Limb (tissue), 2 donors: ENCODE measurements around the gene PLK2.

Experiments used
- DNase-seq, 2 donors: peaks; one replicate each; pipeline ENCODE4 v3.0.0-alpha.2; 2016; ENCODE audit errors: extremely low spot score in 2 of 2

The PLK2 gene

DNA sequence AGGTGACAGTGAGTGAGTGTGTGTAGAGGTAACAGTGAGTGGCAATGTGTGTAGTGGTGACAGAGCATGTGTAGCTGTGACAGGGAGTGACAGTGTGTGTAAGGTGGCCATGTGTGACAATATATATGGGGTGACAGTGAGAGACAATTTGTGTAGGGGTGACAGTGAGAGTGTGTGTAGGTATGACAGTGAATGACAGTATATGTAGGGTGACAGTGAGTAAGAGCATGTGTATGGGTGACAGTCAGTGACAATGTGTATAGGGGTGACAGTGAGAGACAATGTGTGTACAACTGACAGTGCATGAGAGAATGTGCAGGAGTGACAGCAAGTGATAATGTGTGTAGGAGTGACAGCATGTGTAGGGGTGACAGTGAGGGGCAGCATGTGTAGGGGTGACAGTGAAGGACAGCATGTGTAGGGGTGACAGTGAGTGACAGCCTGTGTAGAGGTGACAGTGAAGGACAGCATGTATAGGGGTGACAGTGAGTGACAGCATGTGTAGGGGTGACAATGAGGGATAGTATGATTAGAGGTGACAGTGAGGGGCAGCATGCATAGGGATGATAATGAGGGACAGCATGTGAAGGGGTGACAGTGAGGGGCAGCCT, 21.3 kb upstream of the PLK2 start:
- no peak for DNase-seq

DNA sequence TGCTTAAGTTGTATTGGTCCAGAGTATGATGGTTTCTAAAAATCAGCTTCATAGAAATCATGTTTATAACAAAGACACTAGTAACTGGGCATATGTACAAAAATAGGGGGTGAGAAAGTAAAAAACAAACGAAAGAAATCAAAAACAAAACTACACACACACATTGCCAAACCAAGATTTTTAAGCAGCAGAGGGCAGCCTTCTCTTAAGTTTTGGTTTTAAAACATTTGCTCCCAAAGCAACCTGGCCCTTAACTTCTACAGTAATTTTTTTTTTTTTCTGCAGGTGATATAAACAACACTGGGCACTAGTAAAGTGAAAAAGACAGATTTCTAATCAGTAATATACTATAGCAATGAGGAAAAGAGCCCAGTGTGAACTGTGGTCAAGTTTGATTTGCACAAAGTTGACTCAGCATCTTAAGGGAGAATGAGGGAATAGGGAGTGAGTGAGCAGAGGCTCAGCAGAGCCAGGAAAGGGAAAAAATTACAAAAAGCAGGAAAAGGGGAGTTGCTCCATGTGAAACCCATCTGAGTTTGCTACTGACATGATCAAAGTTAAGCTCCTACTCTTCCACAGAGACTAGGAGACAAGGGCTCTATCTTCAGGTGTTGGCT, 18.0 kb upstream of the PLK2 start:
- no peak for DNase-seq

DNA sequence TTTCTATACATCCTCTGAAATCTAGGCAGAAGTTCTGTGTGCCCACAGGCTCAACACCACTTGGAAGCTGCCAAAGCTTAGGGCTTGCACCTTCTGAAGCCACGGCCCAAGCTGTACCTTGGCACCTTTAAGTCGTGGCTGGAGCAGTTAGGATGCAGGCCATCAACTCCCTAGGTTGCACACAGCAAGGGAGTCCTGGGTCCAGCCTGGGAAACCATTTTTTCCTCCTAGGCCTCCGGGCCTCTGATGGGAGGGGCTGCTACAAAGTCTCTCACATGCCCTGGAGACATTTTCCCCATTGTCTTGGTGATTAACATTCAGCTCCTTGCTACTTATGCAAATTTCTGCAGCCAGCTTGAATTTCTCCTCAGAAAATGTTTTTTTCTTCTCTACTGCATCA, 15.5 kb upstream of the PLK2 start:
- no peak for DNase-seq

DNA sequence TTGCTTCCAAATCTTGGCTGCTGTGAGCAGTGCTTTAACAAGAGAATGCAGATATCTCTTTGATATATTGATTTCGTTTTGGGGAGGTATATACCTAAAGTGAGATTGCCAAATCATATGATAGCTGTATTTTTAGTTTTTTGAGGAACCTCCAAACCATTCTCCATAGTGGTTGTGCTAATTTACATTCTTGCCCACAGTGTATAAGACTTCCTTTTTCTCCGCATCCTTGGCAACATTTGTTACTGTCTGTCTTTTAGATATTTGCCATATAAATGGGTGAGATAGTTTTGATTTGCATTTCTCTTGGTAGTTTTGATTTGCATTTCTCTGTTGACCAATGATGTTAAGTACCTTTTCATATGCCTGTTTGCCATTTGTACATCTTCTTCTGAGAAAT, 10.0 kb upstream of the PLK2 start:
- DNase-seq: no peak

DNA sequence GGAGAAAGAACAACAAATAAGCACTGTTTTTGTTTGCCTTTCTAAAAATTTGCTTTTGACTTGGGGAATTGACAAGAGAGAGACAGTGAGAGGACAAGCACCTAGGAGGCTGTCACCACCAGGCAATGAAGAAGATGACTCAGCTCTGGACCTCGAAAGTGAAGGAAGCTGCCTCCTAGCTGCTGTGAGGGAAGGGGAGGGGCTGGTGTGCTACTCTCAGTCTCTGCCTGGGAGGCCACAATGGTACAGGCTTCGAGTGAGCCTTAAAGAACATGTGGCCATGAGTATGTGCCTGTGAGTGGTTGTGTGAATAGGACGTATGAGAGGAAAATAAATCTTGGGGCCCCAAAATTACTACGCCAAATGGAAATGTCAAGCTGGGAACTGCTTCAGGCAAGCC, 7.1 kb upstream of the PLK2 start:
- DNase-seq: no peak

DNA sequence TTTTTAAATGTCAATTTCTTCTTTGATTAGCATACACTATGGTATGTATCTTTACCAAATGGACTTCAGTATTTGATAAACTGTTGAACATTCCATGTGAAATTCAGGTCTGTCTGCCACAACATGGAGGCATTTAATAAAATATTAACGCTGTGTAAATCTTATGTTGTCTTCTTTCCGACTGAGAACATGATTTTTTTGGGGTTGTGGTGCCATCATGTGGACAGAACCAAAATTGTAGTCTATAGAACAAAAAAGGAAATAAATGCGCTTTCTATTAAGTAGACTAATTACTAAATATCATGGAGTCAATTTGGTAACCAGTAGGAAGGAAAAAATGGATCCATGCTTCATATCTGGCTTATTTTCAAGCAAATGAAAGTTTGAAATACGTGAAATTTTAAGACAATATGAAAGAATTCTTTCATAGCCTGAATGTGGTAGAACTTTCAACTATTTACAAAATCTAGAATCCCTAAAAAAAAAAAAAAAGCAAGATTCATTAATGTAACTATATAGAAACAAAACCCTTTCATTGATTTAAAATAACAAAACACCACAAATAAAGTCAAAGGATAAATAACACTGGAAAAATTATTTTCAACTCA, 2.8 kb upstream of the PLK2 start:
- DNase-seq: peak in 1 of 2 donors; percentile 47

DNA sequence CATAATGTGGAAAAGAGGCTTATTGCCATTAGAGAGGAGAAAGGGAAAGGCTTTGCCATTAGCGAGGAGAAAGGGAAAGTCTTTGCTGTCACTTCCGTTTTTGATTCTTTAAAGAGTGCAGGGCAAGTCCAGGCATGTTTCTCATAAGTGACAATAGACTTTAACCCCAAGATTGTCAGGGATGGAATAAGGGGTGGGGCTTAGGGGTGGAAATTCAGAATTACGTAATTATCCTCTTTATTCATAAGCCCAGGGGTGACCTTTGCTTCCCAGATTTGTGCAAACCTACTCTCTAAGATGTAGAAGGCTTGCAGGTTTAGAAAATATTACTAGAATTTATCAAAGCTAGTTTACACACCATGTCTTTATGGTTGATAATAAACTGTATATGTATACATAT, 2.3 kb upstream of the PLK2 start:
- DNase-seq: no peak

DNA sequence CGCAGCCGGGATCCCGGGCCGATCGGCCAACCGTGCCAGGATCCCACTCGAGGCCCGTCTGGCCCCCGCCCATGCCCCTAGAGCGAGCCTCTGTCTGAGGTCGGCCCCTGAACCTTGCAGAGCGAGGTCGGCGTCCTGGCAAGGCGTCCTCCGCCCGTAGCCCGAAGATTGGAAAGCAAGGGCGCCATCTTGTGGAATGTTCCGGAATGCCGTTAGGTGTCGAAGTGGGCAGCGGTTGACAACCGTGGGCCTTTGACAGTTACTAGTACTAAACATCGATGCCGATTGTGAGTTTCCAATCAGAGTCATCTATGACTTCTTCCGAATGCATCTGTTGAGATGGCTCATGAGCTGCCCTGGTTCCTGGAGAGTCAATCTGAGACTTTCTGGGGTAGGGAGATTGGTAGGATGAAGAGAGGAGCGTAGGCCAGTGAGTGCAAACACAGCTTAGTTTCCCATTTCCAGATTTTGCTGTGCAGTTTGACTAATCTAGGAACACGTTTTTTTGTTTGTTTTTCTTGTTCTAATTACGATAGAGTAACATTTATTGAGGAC, 923 bp upstream of the PLK2 start:
- DNase-seq: peak; percentile 91 to 94

DNA sequence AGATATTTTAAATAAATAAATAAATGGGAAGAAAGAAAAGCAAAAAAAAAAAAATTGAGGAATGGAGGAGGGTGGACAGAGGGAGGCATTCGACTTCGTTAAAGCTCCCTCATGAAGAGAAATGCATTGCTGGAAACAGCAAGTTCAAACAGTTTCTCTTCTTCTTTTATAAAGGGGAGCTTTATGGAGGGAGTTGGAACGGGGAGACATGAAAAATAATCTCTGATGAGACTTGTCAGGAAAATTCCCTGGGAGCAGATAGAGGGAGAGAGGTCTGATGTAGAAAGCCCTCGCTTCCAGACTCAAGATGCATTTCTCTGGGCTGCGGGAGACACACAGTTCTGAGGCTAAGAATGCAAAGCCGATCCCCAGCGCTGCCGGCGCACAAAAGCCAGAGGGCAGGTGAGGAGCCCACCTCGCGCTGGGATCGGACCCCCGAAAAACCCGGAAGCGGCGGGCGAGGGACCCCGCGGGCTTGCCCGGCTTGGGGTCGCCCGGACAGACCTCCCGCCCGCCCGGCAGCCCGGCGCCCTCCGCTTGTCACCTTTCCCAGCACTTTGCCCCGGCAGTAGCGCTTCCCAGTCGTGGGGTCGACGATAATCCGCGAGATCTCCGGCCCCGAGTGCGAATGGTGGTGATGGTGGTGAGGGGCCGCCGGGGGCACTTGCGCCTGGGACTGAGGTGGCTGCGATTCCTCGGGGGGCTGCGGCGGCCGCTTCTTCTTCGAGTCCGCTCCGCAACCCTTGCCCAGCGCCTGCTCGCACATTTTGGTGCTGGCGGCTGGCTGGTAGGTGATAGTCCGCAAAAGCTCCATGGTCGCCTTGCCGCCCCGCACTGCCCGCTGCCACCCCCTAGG, 512 bp downstream of the PLK2 start:
- DNase-seq: no peak

DNA sequence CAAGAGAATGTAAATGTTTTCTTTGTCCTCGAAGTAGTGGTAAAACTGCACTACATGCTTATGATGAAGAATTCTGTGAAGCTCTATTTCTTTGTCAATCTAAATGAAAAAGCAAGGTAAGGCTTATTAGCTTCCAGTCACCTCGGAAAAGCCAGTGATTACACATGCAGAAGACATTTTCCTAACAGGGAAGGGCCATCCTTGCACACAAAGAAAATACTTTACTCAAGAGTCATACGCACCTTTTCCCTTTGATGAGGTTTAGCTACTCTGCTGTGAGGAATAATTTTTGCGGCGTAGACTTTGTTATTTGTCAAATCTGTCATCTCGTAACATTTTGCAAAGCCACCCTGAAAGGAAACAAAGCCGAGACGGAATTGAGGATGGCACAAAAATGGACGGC, 1.1 kb downstream of the PLK2 start:
- no peak for DNase-seq

DNA sequence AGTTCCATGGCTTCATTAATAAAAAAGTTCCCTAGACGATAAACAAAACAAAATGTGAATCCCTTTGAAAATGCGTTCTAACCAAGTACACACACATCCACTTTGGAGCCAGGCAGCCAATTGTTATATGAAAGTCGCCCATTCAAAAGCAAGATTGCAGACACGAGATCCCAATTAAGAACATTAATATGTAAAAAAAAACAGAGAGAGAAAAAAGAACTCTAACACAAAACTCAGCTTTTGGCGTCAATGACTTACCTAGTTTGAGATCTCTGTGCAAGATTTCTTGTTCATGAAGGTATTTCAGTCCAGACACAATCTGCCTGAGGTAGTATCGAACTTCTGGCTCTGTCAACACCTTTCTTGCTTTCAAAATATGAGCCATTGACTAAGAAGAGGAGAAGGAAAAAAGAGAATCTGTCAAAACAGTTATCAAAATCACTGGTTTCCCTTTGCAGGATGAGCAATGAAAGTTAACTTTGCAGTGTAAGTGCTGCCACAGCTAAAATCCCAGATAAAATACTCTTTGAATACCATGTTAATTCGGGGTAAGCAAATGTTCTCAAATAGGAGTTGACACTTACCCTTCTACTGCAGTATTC, 1.6 kb downstream of the PLK2 start:
- DNase-seq: no peak

DNA sequence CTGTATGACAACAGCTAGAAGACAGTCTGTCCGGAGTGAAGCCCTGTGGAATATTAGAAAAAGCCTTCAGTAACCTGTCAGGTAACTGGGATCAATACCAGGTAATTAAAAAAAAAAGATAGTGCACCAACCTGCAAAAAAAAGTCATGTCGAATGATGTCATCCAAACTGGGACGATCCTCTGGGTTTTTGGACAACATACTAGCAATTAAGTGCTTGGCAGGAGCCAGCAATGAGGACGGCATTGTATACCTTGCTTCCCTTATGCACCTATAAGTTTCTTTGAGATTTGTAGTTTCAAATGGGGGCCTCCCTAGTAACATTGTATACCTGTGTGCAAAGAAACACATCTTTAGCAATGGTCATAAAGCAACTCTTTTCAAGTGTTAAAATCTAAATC, 2.8 kb downstream of the PLK2 start:
- DNase-seq: no peak

DNA sequence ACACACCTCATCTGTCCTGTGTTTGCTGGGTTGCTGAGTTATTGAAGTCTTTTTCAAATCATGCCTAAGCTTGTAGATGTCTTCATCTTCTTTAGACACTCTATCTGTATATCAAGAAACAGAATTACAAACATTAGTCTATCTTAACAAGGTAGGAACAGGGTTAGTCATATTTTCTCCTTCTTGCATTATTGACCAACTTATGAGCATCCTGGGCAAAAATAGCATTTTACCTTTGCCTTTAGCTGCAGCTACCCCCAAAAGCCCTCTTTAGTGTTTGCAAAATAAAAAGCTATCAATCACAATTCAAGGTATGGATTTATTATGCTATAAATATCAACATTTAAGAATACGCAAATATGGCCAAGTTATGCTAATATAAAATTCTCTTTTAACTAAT, 3.4 kb downstream of the PLK2 start:
- no peak for DNase-seq

DNA sequence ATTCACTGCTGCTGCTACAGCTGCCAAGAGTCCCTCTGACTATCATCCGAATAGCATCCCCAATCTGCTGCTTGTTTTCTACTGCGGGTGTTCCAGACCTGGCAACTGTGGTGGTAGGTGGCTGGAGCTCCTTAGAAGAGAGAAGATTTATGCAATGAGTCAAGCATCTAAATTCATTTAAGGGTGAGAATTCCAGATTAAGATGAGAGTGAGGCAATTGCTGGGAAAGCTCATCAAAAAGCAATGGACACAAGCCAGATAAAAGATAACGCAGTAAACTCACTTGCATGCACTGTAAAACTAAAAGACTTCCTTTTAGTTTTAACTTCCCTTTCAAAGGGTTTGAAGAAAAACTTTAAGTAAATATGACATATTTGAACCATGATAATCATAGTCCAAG, 3.9 kb downstream of the PLK2 start:
- DNase-seq: no peak

DNA sequence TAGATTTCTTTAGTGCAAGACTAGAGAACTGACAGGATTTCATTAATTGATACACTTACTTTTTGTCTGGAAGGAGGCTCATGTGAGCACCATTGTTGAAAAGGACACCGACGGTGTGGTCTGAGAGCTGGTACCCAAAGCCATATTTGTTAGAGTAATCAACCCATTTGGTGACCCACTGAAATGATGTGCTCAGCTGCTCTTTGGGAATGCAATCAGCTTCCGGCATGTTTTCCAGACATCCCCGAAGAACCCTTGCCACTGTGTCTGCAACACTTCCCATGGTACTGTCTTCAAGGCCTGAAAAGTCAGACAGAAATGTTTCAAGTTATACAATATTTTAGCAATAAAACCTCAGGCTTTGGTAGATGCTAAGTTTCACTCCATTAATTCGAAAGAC, 4.4 kb downstream of the PLK2 start:
- DNase-seq: no peak

DNA sequence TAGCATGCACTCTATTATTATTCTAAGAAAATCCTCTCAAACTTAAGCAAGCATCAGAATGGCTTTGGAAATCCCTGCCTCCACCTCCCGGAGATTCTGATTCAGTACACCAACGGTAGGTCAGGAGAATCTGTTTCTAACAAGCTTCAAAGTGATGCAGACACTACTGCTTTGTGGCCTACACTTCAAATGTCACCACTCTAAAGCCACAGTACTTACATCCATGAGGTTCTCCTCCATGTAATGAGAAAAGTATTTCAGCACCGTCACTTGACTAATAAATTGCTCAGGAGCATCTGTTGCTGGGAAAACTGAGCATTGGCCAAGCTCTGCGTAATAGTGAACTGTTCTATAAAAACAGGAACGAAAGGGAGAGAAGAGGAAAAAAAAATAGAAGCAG, 4.8 kb downstream of the PLK2 start:
- no peak for DNase-seq

DNA sequence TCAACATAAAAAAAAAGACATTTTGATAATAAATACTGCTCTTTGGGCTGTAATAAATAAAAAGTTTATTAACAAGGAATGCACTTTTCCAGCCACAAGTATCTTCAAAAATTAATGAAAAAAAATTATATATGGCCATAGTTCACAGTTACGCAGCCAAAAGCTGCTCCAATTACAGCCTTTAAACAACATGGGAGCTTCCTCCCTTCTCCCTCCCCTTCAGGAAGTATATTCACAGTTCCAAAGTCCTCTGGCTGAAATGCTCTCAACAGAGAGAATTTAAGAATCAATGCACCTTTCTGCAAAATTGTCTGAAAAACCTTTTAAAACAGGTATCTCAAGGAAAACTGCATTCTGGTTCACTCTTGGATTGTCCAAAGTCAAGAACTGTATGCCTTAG, 5.9 kb downstream of the PLK2 start:
- DNase-seq: no peak

DNA sequence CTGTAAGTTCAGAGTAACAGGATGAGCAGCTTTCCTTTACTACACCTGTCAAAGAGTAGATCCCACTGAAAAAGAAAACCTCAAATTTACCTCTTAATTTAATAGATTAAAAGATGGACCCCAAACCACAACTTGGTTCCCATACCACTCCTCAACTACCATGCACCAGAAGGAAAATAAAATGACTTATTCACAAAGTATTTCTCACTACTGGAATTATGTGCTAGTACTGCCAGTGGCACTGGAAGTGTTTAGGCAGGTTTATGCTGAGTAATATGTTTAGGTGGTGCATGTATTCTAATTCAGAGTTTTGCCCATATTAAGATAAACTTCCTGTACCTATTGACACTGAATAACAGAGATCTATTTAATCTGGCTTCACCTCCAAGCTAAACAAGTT, 6.6 kb downstream of the PLK2 start:
- no peak for DNase-seq

DNA sequence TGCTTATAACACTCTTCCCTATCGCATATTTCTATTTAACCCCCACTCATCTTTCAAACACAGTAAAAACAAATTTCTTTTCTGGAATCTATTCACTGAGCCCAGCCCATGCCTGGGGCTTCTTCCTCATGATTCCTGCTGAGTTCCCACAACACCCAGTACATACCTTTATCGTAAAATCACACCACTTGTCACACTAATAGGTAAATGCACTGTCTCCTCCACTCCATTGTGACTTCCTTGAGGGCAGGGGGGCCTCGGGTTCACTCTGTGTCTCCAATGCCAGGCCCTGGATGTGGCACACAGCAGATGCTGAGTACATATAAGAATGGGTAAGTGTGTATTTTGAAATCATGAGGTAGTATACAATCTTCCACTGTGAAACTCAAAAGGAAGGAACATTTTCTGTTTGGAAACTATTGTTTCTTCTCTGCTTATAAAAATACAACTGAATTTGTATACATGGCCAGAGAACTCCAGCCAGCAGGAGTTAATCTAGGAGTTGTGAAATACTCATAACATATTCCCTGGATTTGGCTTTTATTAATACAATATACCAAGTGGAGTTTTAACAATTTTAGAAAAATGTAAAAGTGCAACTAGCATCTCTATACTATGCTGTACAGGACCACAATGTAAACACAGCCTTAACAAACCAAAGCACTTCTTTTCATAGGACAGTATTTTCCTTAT, 7.2 kb downstream of the PLK2 start:
- DNase-seq: no peak

DNA sequence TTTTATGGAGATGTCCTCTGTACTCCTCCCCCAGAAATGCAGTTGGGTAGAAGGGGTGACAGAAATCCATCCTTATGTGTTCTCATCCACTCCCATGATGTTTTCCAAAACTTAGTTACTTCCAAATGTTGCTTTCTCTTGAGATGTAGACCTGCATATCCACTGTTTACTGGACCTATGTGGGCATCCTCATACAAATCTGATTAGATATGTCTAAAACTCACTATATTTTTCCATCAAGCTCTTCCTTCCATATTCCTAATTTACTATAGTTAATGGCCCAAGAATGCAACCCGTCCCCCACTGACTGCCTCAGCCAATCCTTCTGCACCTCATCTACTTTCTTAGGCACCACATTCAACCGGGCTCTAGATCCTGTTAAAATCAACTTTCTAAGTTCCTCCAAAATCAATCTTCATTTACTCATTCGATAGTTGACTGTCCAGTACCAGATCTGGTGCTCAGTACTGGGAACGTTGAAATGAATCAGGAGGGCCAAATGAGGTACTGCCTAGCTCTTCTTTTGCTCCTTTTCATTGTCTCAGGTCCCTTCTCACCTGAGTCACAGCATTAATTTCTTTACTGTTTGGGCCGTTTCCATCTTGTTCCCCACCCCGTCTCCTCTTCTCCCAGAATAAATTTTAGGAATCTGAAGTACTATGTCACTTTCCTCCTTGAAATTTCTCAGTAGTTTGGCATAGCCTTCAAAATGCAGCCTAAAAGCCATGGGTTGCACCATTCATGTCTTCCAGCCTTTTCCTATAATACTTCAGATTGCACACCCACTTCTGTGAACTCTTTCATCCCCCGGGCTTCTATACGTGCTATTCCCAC, 7.9 kb downstream of the PLK2 start:
- DNase-seq: no peak
